Common myeloid progenitor, CD34-positive (primary cell): Measurements from ENCODE around the gene RBFOX2.

Source experiments
- CTCF ChIA-PET: fragments of 350-600 bp; sonication (Branson Sonifier 250); formaldehyde crosslinking; loops from one replicate; lab custom pipeline; 2021; ENCODE audit warnings: antibody characterized with exemption; lab: Charles Lee
- POLR2A ChIA-PET: fragments of 350-600 bp; sonication (Branson Sonifier 250); formaldehyde crosslinking; loops from one replicate; lab custom pipeline; 2021; ENCODE audit warnings: antibody characterized with exemption; lab: Charles Lee
- DNase-seq, 3 donors: peaks; one replicate each; pipeline versions ENCODE4 v3.0.0 to v3.0.0-alpha.2; 2013
- H3K27ac ChIP-seq, 2 experiments: 1 replicate in 1 of 2; 2 replicates in 1 of 2; pipeline ENCODE4 v1.7.0; 2013; ENCODE audit warnings: inconsistent platforms in 2 of 2, low read length in 2 of 2, mild to moderate bottlenecking in 2 of 2, low read depth in 1 of 2, moderate library complexity in 1 of 2; ENCODE audit not compliant: severe bottlenecking in 2 of 2, insufficient read depth in 1 of 2, poor library complexity in 1 of 2
- H3K27me3 ChIP-seq, 5 experiments: replicated peaks in 2 of 5; 1 replicate in 3 of 5; 2 replicates in 2 of 5; pipeline versions ENCODE4 v1.6.1 to v1.7.0; 2013; ENCODE audit warnings: low read length in 4 of 5, mild to moderate bottlenecking in 2 of 5, moderate library complexity in 2 of 5, inconsistent platforms in 1 of 5; ENCODE audit not compliant: insufficient read depth in 5 of 5, control insufficient read depth in 4 of 5
- H3K36me3 ChIP-seq, 4 experiments: 1 replicate in 2 of 4; 2 replicates in 2 of 4; pipeline versions ENCODE4 v1.6.1 to v1.7.0; 2013; ENCODE audit warnings: low read length in 3 of 4, control low read depth in 1 of 4, mild to moderate bottlenecking in 1 of 4; ENCODE audit not compliant: control insufficient read depth in 4 of 4, insufficient read depth in 4 of 4
- H3K4me1 ChIP-seq, 4 experiments: 1 replicate in 3 of 4; 2 replicates in 1 of 4; pipeline versions ENCODE4 v1.6.1 to v1.7.1; 2013; ENCODE audit warnings: low read length in 3 of 4, mild to moderate bottlenecking in 3 of 4, control low read depth in 1 of 4, inconsistent platforms in 1 of 4, moderate library complexity in 1 of 4; ENCODE audit not compliant: control insufficient read depth in 4 of 4, insufficient read depth in 4 of 4; ENCODE audit errors: control extremely low read depth in 1 of 4
- H3K4me3 ChIP-seq, 7 experiments: 1 replicate in 4 of 7; 2 replicates in 3 of 7; pipeline versions ENCODE4 v1.5.1 to v1.7.0; 2013; ENCODE audit warnings: mild to moderate bottlenecking in 7 of 7, low read length in 6 of 7, moderate library complexity in 6 of 7, inconsistent platforms in 2 of 7, low read depth in 2 of 7, control low read depth in 1 of 7; ENCODE audit not compliant: insufficient read depth in 4 of 7, control insufficient read depth in 1 of 7; ENCODE audit errors: extremely low read depth in 1 of 7
- H3K9me3 ChIP-seq, 5 experiments: 1 replicate in 4 of 5; 2 replicates in 1 of 5; pipeline versions ENCODE4 v1.6.1 to v1.7.1; 2013; ENCODE audit warnings: low read length in 4 of 5, mild to moderate bottlenecking in 2 of 5, inconsistent platforms in 1 of 5, low read depth in 1 of 5, moderate library complexity in 1 of 5; ENCODE audit not compliant: control insufficient read depth in 4 of 5, insufficient read depth in 2 of 5; ENCODE audit errors: control extremely low read depth in 1 of 5
- WGBS: methylation state at CpG from one replicate; pipeline ENCODE4 v1.1.5; 2013; ENCODE audit not compliant: insufficient coverage; 5-methylcytosine and 5-hydroxymethylcytosine counted together

Gene RBFOX2

DNA sequence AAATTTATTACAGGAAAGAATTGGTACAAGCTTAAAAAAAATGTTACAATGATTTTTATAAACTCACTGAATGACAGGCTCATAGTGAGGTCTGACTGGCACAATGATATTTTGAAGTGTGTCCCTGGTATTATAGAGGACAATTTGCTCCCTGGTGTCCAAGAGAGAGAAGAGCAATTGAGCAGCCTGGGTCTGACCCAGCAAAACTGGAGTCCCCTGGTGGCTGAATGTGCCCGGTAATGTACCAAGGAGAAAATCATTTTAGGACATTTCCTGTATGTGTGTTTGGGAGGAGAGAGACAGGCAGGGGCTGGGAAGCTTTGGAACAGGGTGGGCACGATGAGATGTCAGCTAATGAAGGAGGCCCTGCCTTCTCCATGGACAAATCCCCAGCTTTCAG lies 185.7 kb downstream of the RBFOX2 start:
- ChIA-PET POLR2A (no interaction called here), CTCF (interaction anchor here (0.6 to 1.6 kb wide), 11 partner anchors 17 to 491 kb away, joined by 3 to 8 read pairs (median 4); no protein-coding TSS in a partner anchor)
- Histone ChIP-seq H3K9me3 (no peaks in the 10 kb centered on the region), H3K4me1 (peaks cover 7 to 32% (median 15%) of the 10 kb centered on the region in 4 experiments), H3K36me3 (no peaks in the 10 kb centered on the region), H3K27ac (no peak overlapping the region), H3K4me3 (no peak overlapping the region), H3K27me3 (no peaks in the 10 kb centered on the region)
- WGBS = 25% methylated on average over 1 of the region's 2 CpGs
- DNase-seq = peak; percentile 69 to 74 (median 69)

GRCh38 chr22:35842519-35842913 lies 186.1 kb downstream of the RBFOX2 start:
- Histone ChIP-seq H3K27ac (no peak overlapping the region), H3K9me3 (no peaks in the 10 kb centered on the region), H3K36me3 (no peaks in the 10 kb centered on the region), H3K27me3 (no peaks in the 10 kb centered on the region), H3K4me1 (peaks cover 7 to 35% (median 15%) of the 10 kb centered on the region in 4 experiments), H3K4me3 (no peak overlapping the region)
- DNase-seq = no peak
- POLR2A ChIA-PET = no interaction called here
- CTCF ChIA-PET = interaction anchor here (0.6 to 1.6 kb wide), 9 partner anchors 17 to 490 kb away, joined by 3 to 8 read pairs (median 4); no protein-coding TSS in a partner anchor
- WGBS = no CpG with 5 or more reads among the region's 1 CpG

GRCh38 chr22:35841907-35842518 lies 186.6 kb downstream of the RBFOX2 start:
- H3K4me3 ChIP-seq = no peak overlapping the region
- ChIA-PET CTCF (interaction anchor here (1.0 to 1.8 kb wide), 12 partner anchors 12 to 215 kb away, joined by 3 to 11 read pairs (median 4); no protein-coding TSS in a partner anchor), POLR2A (no interaction called here)
- no CpG with 5 or more reads among the region's 3 CpGs for WGBS
- no peaks in the 10 kb centered on the region for H3K27me3 ChIP-seq
- H3K4me1 ChIP-seq = peaks cover 7 to 40% (median 15%) of the 10 kb centered on the region in 4 experiments
- H3K36me3 ChIP-seq = no peaks in the 10 kb centered on the region
- no peak overlapping the region for H3K27ac ChIP-seq
- no peaks in the 10 kb centered on the region for H3K9me3 ChIP-seq
- no peak for DNase-seq

DNA sequence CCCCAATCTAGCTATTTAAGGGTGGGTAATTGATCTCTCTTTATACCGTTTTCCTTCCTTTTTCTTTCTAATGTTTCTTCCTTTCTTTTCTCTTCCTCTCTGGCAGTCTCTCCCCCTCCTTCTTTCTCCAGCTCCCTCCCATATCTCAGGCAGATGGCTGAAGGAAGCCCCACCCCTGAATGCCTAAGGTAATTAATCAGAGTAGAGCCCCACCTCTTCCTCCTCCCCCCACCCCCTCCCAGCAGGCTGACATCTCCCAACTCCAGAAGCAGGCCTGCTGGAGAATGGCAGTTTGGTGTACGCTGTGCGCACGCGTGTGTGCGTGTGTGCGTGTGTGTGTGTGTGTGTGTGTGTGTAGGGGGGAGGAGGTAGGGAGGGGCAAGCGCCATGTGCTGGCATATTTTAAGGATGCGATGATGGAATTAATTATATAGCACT lies 188.3 kb downstream of the RBFOX2 start:
- WGBS = no CpG with 5 or more reads among the region's 9 CpGs
- Histone ChIP-seq H3K27ac (peak overlapping the region in 1 of 2 experiments; percentile 52), H3K36me3 (no peaks in the 10 kb centered on the region), H3K27me3 (no peaks in the 10 kb centered on the region), H3K4me1 (peaks cover 7 to 48% (median 17%) of the 10 kb centered on the region in 4 experiments), H3K4me3 (peak overlapping the region in 6 of 7 experiments; percentile 35 to 84 (median 64)), H3K9me3 (no peaks in the 10 kb centered on the region)
- ChIA-PET CTCF (interaction anchor here (0.8 to 1.8 kb wide), 5 partner anchors 62 to 218 kb away, joined by 3 to 11 read pairs (median 3); no protein-coding TSS in a partner anchor), POLR2A (interaction anchor here (0.6 to 1.3 kb wide), 3 partner anchors 19 to 209 kb away, joined by 3 to 5 read pairs (median 4); no protein-coding TSS in a partner anchor)
- DNase-seq = peak; percentile 90 to 96 (median 94)

GRCh38 chr22:35839841-35840301 lies 188.8 kb downstream of the RBFOX2 start:
- H3K9me3 ChIP-seq = no peaks in the 10 kb centered on the region
- no peaks in the 10 kb centered on the region for H3K27me3 ChIP-seq
- DNase-seq = no peak
- H3K4me3 ChIP-seq = peak overlapping the region in 6 of 7 experiments; percentile 35 to 84 (median 64)
- ChIA-PET CTCF (interaction anchor here (1.1 to 1.3 kb wide), 2 partner anchors 63 to 218 kb away, joined by 3 read pairs; no protein-coding TSS in a partner anchor), POLR2A (interaction anchor here (1.1 to 1.3 kb wide), 2 partner anchors 75 to 208 kb away, joined by 4 to 5 read pairs; no protein-coding TSS in a partner anchor)
- peak overlapping the region in 1 of 2 experiments; percentile 52 for H3K27ac ChIP-seq
- WGBS = no CpG with 5 or more reads among the region's 5 CpGs
- no peaks in the 10 kb centered on the region for H3K36me3 ChIP-seq
- H3K4me1 ChIP-seq = peaks cover 7 to 48% (median 18%) of the 10 kb centered on the region in 4 experiments

DNA sequence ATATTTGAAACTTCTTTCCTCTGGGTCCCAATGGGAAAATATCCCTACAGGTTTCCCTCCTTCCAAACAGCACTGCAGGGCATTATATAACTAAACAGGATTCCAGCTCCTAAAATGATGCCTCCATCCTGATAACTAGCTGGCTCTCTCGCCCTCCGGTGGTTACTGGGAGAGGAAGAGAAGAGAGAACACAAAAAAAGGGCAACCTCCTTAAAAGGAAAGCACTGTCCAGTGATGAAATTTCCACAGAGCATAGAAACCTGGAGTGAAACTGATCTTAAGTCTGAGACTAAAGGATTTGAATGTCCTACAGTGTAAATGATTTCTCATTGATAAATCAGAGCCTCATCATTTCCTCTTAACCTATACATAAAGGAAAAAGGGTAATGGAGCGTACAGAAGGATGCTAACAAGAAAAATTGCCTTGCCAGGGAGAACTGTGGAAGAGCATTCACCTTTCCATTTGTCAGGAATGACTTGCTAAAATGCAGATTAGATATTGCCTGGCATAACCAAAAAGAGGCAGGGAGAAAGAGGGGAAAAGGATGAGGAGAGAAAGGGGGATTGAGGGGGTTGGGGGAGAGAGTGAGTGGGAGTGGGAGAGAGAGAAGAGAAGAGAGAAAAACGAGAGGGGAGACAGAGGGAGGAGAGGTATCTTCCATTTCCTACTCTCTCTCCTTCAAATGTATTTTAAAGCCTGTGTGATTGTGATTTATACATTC lies 189.6 kb downstream of the RBFOX2 start:
- peaks cover 7 to 56% (median 21%) of the 10 kb centered on the region in 4 experiments for H3K4me1 ChIP-seq
- peak overlapping the region in 3 of 7 experiments; percentile 63 to 84 (median 66) for H3K4me3 ChIP-seq
- no peaks in the 10 kb centered on the region for H3K9me3 ChIP-seq
- no peak overlapping the region for H3K27ac ChIP-seq
- no peaks in the 10 kb centered on the region for H3K36me3 ChIP-seq
- WGBS = no CpG with 5 or more reads among the region's 4 CpGs
- no peaks in the 10 kb centered on the region for H3K27me3 ChIP-seq
- CTCF ChIA-PET = no interaction called here
- POLR2A ChIA-PET = interaction anchor here (1.1 kb wide), 1 partner anchor 207 kb away, joined by 5 read pairs; no protein-coding TSS in a partner anchor
- DNase-seq = peak in 2 of 3 donors; percentile 23 to 36
